Measurements from ENCODE around the gene GPR17.

GPR17 gene

GRCh38 chr2:127645395-127646291 lies at the start of gene GPR17:
Gene GPR17, plus strand, starts transcription at chr2:127646153. Its CDS starts 4,583 bp downstream, at chr2:127650736.
- DNase-seq: no peak

GRCh38 chr2:127596311-127597045 lies 49.5 kb upstream of the GPR17 start:
- DNase-seq: no peak

- DNase-seq: no peak
Observed at GRCh38 chr2:127597046-127597983, 48.6 kb upstream of the GPR17 start.

GRCh38 chr2:127597984-127598380 lies 48.0 kb upstream of the GPR17 start:
- no peak for DNase-seq

- DNase-seq: no peak
Observed at GRCh38 chr2:127598711-127599110, 47.2 kb upstream of the GPR17 start.

- no peak for DNase-seq
Observed at GRCh38 chr2:127599211-127599610, 46.7 kb upstream of the GPR17 start.

GRCh38 chr2:127604986-127605385 lies 41.0 kb upstream of the GPR17 start:
- no peak for DNase-seq

- no peak for DNase-seq
Observed at GRCh38 chr2:127605691-127606263, 40.2 kb upstream of the GPR17 start.

GRCh38 chr2:127606625-127607398 lies 39.1 kb upstream of the GPR17 start:
- DNase-seq: no peak

- no peak for DNase-seq
Observed at GRCh38 chr2:127607399-127607908, 38.5 kb upstream of the GPR17 start.

- no peak for DNase-seq
Observed at GRCh38 chr2:127608061-127609030, 37.6 kb upstream of the GPR17 start.

GRCh38 chr2:127609031-127609751 lies 36.8 kb upstream of the GPR17 start:
- DNase-seq: no peak

- DNase-seq: no peak
Observed at GRCh38 chr2:127609818-127610217, 36.1 kb upstream of the GPR17 start.

- DNase-seq: no peak
Observed at GRCh38 chr2:127610561-127610960, 35.4 kb upstream of the GPR17 start.

GRCh38 chr2:127611076-127611925 lies 34.7 kb upstream of the GPR17 start:
- DNase-seq: no peak

- DNase-seq: no peak
Observed at GRCh38 chr2:127612111-127612822, 33.7 kb upstream of the GPR17 start.

GRCh38 chr2:127614246-127614645 lies 31.7 kb upstream of the GPR17 start:
- no peak for DNase-seq

GRCh38 chr2:127614731-127615130 lies 31.2 kb upstream of the GPR17 start:
- no peak for DNase-seq

Data from NCI-H510A (cell line).